OCI-LY7 (cell line): ENCODE data around the gene FAM241B. TPM values are rescaled to one million over a fixed set of nuclear protein-coding genes. Genes with fewer than 3 reads are reported as not detected.

Source experiments
- total RNA-seq, 2 experiments: library from RNA; depleted of rRNA in 1 of 2; stranded (reverse); fragments of >200 nt in 1 of 2; shearing (Covaris generic) in 1 of 2; gene quantifications; 2 replicates each; pipeline ENCODE4 v1.2.3, GENCODE V29; 2014 to 2022

Gene FAM241B
- total RNA-seq, 2 experiments from 2014 or later, result not detected

Other genes with a start within 250 kb of the FAM241B start
- gene TACR2, start 213.3 kb upstream of the FAM241B start, total RNA-seq (2014; rRNA removed; shearing (Covaris generic)), result not detected in 2 replicates
- gene TACR2, start 213.3 kb upstream of the FAM241B start, total RNA-seq (2022), result not detected in 2 replicates
- gene TSPAN15, start 178.8 kb upstream of the FAM241B start, total RNA-seq (2014; rRNA removed; shearing (Covaris generic)), result 1.9 and 2.4 TPM in 2 replicates
- 3.1 and 4.0 TPM in 2 replicates for gene TSPAN15, start 178.8 kb upstream of the FAM241B start, total RNA-seq (2022)
- not detected in 2 replicates for gene NEUROG3, start 56.8 kb upstream of the FAM241B start, total RNA-seq (2014; rRNA removed; shearing (Covaris generic))
- gene NEUROG3, start 56.8 kb upstream of the FAM241B start, total RNA-seq (2022), result not detected in 2 replicates
- gene COL13A1, start 171.7 kb downstream of the FAM241B start, total RNA-seq (2014; rRNA removed; shearing (Covaris generic)), result 0.06 TPM in 1 of 2 replicates, not detected in the other
- not detected in 2 replicates for gene COL13A1, start 171.7 kb downstream of the FAM241B start, total RNA-seq (2022)